Pons (tissue), 1 donor: ENCODE measurements around the gene TSEN15.
A peak's percentile ranks its signal among the peaks of the same experiment; 100 is the strongest.
"Not testable (repeated sequence)": the region's sequence is repeated elsewhere in the genome, so short reads cannot be mapped to it uniquely, and the experiment has no call there.

Source experiments
- DNase-seq: peaks from one replicate; pipeline ENCODE4 v3.0.0-alpha.2; 2016; ENCODE audit warnings: low spot score

TSEN15 gene

DNA sequence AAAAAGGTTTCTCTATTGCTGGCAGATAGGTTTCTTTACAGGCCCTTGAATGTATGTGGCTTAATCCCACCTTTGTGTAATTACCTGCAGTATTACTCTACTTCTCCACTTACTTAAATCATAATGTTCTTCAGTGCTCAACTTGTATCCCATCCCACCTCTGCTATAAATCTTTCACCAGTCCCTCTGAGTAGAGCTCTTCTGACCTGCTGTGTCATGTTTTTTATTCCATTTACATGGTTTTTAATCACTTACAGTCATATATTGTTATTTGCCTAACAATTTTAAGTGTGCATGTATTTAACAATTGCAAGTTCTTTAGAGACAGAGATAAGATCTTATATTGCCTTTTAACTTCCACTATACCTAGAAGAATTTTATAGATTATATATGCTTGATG is 2.4 kb downstream of the TSEN15 start:
- DNase-seq = no peak

- no peak for DNase-seq
Observed at GRCh38 chr1:184056921-184057555, 5.5 kb downstream of the TSEN15 start.

GRCh38 chr1:184059887-184060286 is 8.4 kb downstream of the TSEN15 start:
- DNase-seq = no peak

DNA sequence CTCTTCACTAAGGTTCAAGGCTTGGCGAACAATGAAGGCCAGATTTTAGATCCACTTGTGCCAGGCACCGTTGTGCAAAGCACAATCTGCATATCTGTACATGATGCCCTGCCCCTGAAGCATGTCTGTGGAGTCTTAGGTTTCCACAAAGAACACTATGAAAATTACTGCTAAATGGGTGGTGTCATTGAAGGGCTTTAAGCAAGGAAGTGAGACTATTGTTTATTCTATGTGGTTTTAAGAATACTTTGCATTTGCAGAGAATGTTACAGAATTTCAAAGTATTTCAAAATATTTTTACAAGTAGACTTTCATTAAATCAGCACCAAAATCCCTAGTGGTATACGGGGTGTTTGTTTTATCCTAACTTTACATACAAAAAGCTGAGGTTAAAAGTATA is 8.8 kb downstream of the TSEN15 start:
- no peak for DNase-seq

- no peak for DNase-seq
Observed at GRCh38 chr1:184061396-184062003, 10.0 kb downstream of the TSEN15 start.

DNA sequence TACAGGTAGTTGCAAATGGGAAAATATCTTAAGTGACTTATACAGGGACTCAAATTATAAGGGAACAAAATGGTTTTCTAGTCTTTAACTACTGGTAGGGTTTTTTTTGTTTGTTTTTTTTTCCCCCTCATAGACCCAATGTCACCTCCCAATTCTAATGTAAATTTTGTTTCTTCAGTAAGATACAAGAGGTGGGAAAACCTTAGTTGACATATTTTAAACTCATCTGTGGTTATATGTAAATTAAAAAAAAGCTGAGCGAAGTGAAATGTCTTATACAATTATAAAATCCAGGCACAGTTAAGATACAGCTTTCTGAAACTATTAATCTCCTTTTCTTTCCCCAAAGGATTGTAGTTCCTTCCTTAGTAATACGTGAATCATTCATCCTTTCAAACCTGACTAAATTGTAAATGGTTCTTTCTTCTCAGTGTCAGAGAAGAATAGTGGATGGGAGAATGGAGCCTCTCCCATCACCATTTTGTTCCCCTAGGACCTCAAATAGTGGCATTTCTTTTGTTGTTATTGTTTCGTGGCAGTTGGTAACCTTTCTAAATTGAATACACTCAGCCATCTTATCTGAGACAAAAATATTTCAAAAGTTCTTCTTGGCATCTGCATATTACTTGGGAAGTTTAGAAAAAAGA is 11.2 kb downstream of the TSEN15 start:
- DNase-seq = no peak

- DNase-seq = no peak
Observed at GRCh38 chr1:184065559-184065958, 14.0 kb downstream of the TSEN15 start.

DNA sequence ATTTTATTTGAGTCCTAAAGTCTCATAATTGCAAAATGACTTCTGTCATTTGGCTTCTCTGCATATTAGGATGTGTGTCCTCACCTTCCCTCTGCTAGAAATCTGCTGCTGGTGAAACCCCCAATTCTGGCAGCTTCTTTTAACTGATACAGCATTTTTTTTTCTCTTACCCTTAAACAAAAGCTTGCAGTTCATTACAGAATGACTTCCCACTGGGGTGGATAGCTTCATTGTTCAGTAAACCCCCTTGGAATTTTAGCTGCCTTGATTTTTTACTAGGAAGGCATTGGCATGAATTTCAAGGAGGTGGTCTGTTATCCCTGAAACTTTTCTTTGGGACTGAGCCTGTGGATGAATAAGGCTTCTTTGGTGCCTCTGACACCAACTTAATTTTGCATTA is 16.8 kb downstream of the TSEN15 start:
- DNase-seq = no peak

DNA sequence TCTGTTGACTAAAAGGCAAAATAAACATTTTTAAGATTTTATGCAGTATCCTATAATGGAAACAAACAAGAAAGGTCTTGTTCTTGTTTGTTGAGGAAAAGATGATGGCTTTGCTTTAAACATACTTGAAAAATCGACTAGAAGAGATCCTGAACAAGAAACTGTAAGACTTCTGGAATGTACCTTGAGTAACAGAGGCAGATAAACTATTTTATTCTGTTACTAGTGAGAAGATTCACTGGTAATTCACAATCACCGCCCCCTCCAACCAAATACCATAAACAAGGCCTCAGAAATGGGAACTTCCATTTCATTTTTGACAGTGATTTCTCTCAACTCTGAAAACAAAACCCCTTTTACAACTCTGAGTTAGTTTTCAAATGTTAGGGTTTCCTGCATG is 18.1 kb downstream of the TSEN15 start:
- DNase-seq = no peak

GRCh38 chr1:184072376-184072775 is 20.8 kb downstream of the TSEN15 start:
- DNase-seq = no peak

- DNase-seq = no peak
Observed at GRCh38 chr1:184074383-184074782, 22.9 kb downstream of the TSEN15 start.

- DNase-seq = peak; percentile 94
Observed at GRCh38 chr1:184075055-184076029, 23.8 kb downstream of the TSEN15 start.

- no peak for DNase-seq
Observed at GRCh38 chr1:184078564-184079249, 27.2 kb downstream of the TSEN15 start.

DNA sequence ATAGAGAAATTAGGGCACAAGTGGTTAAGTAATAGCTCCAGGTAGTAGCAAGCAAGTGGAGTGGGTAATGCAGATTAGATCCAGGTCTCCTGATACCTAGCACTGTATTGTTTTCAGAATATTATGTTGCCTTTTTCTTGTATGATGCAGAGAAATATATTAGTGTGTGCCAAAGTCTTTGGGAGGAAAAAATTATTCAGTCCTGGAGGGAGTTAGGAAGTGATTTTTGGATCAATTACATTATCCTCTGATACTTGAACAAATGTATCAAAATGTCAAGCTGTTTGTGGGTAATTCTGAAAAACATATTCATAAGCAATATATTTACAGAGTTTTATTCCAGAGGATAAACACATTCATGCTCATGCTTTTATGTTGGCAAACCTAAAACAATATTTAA is 28.8 kb downstream of the TSEN15 start:
- DNase-seq = no peak

DNA sequence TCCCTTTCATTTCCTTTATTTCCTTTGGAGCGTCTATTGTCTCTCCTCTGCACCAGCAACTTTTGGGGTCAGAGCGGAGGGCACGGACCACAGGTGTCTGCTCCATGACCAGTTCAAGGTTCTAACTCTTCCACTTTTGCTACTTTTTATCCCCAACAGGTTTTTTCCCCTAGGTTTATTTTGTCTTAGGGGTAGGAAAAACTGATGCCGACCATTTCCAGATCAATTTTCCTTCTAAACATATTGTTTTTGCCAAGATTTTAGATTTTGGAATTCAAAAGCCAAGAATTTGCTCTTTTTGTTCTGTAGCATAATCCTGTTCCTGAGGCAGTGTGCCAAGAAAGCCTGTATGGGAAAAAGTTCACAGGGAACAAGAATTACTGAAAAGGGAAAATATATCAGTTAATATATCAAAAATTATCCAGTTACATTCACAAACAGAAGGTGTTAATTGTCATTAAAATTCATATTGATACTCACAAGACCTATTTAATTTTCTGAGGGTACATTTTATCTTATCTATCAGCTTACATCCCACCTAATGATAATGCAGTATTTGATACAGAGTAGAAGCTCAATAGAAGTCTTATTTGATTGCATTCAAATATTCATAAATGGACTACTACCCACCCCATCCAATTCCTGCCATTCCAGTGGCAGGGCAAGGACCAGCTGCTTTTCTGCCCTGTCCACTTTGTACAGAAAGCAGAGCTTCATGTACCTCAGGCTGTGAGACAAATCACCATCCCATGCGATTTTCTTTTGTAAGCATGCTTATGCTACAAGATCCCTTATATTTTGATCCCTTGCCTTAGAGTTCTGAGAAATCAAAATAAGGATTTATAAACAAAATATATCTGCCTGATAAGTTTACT is 31.2 kb downstream of the TSEN15 start:
- DNase-seq = no peak

DNA sequence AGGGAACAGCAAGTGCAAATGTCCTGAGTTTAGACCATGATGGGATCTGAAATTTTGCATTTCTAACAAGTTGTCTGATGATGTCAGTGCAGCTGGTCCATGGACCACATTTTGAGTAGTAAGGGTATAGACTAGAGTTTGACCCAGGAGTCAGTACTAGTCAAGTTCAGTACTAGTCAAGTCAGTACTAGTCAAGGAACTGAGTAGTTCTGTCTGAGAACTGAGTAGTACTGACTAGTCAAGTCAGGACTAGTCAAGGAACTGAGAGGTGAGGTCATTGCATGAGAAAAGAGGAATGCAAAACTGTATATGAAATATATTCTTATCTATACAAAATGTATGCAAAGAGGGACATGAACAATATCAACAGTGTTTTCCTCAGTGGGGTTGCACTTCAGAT is 34.1 kb downstream of the TSEN15 start:
- no peak for DNase-seq

- DNase-seq = no peak
Observed at GRCh38 chr1:184088037-184088436, 36.5 kb downstream of the TSEN15 start.

DNA sequence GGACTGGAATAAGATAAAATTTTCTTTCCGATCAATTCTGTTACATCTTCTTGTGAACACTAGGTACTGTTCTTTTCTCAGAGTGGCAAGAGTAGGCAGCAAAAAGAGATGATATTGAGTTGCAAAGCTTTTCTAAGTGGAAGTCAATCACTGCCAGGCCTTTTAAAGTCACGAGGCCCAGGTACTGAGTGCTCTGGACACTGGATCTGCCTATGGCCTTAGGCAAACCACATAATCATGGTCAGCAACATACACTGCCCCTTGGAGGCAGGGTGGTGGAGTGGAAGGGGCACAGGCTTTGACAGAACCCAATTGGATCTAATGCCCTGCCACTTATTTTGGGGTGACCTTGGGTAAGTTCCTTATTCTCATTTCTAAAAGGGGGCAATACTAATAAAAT is 41.5 kb downstream of the TSEN15 start:
- DNase-seq = no peak

DNA sequence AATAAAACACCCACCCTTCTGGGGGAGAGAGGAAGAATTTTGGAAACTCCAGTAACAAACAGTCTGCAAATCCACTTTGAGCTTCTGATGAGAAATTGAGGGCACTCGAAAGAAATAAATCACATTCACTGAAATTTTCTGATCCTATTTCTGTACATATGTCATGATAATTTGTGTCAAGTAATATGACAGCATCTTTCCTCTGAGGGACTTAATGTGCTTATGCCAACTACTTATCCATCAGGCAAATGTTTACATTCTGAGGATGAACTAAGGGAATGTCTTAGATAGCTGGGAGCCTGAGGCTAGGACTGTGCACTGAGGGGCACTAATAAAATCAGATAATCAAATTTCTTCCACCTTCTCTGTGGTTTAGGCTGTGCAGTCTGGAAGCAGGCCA is 44.5 kb downstream of the TSEN15 start:
- DNase-seq = no peak

DNA sequence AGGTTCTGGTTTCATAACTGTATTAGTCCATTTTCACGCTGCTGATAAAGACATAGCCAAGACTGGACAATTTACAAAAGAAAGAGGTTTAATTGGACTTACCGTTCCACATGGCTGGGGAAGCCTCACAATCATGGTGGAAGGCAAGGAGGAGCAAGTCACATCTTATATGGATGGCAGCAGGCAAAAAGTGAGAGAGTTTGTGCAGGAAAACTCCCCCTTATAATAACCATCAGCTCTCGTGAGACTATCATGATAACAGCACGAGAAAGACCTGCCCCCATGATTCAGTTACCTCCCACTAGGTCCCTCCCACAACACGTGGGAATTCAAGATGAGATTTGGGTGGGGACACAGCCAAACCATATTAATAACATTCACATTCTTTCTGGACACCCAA is 45.0 kb downstream of the TSEN15 start:
- DNase-seq = not testable (repeated sequence)

GRCh38 chr1:184101141-184101540 is 49.6 kb downstream of the TSEN15 start:
- DNase-seq = no peak
